HG02884 (cell line): ENCODE data around the gene GORASP2.
"Not testable (repeated sequence)": the region's sequence is repeated elsewhere in the genome, so short reads cannot be mapped to it uniquely, and the experiment has no call there.

Experiments used
- ATAC-seq: cut with Tn5 transposase; IDR thresholded peaks from one replicate; pipeline ENCODE4 v1.9.1; 2021; ENCODE audit warnings: mild to moderate bottlenecking, moderate library complexity; ENCODE audit not compliant: unreplicated experiment

The GORASP2 gene

DNA sequence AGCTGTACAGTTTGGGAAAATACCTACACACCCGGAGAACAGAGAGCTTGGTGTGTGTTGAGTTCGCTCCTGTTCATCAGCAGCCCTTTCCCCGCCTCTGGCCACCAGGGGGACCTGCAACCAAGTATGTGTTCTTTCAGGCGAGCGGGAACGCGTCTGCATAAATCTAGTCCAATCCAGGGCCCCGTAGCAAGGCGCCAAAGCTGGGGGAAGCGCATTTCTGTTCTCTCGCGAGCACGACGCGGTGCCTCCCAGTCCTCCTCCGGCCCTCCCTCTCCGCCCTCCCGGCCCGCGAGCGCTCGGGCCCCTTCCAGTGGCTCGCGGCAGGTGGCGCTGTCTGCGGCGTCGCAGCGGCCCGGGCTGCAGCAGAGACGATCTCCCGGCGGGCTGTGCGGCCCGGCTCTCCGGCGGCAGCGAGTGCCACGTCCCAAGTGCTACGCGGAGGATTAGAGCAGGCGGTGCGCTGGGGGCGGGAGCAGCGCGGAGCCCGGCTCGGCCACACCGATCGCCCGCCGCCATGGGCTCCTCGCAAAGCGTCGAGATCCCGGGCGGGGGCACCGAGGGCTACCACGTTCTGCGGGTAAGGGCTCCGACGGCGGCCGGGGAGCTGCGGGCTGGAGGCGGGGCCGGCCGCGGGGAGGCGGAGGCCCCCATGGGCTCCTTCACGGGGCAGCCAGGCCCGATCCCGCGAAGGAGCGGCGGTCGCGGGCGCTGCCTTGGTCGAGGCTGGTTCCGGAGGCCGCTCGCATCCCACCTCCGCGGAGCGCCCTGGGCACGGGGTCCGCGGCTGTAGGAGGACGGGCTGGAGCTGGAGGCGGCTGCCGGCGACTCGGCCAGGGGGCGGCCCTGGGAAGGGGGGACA is at the start of gene GORASP2:
Gene GORASP2 (plus strand): TSS at position 430 of the 862 bp plus-strand sequence. CDS start 88 bp downstream, at position 518.
- ATAC-seq = peak; percentile 93

DNA sequence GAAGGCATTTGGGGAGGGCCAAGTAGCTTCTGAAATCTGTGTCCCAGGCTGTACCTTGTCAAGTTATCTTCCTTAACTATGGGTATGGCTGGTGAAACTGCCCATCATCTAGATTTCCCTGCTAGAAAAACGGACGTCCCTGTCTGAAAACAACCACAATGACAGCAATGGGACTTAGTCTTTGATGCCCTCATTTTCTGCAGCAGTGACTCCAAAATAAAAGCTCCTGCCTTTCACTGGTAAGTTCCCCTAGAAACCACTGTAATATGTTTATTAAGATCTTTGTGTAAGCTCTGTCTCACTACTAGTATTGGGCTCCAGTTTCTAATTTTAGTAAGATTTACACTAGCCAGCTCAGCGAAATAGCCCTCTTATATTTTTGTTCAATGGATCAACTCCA is 47.2 kb upstream of the GORASP2 start:
- ATAC-seq = no peak

DNA sequence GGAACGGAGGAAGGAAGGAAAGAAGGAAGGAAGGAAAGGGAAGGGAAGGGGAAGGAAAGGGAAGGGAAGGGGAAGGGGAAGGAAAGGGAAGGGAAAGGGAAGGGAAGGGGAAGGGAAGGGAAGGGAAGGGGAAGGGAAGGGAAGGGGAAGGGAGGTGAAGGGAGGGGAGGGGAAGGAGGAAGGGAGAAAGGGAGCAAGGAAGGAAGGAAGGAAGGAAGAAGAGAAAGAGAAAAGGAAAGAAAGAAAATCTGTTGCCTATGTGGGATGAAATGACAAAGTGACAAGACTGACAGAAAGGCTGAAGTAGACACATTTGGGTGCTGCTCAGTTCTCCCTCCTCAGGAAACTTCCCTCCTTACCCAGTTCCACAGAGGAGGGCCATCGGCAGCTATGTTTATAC is 46.3 kb upstream of the GORASP2 start:
- no peak for ATAC-seq

DNA sequence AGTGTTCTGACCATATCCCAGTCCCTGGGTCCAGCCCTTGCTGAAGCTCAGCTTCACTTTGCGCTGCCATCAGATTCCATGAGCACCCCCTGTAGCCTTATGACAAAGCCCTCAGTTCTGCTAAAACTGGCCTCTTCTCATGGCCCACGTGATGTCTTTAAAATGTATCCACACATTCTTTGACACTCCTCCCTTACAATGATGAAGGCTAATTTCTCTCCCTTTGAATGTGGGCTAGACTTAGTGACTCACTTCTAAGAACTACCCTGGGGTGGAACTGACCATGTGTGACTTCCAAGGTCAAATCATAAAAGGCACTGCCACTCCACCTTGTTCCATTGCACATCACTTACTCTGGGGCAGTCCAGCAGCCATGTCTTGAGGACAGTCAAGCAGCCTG is 45.4 kb upstream of the GORASP2 start:
- no peak for ATAC-seq

DNA sequence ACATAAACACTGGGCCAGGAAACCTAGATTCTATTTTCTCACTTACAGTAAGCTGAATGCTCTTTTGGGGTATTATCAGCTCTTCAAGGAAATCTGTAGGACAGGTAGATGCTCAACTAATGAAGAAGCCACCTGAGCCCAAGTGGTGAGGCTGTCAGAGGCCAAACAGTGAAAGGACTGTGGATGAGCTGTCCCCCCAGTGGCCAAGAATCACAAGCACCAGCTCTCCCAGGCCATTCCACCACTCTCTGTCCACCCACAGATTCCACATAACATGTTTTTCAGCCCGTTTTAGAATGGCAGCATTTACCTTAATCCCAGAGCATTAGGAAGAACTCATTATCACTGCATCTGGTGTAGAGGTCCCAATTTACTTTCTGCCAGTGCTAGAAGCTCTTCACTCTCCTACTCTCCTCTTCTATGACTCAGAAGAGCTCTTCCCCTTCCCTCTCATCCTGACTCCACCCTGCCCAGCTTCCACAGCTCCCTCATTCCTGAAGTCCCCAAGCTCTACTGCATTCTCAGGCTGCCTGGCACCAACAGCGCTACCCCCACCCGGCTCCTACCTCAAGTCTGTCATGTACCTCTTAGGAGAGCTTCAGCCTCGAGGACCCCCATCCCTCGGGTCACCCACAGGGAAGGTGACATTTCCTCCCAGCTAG is 43.8 kb upstream of the GORASP2 start:
- ATAC-seq = no peak

DNA sequence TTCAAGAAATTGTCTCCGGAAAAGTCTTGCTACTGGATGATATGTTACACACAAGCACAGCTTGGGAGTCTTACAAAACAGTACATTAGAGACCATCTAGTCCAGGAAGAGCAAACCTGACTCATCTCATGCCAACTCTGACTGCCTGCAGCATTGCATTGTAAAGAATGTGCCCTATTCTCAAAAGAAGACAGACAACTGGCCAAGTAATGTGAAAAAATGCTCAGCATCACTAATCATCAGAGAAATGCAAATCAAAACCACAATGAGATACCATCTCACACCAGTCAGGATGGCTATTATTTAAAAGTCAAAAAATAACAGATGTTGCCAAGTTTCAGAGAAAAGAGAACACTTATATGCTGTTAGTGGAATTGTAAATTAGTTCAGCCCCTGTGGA is 42.7 kb upstream of the GORASP2 start:
- ATAC-seq = no peak

DNA sequence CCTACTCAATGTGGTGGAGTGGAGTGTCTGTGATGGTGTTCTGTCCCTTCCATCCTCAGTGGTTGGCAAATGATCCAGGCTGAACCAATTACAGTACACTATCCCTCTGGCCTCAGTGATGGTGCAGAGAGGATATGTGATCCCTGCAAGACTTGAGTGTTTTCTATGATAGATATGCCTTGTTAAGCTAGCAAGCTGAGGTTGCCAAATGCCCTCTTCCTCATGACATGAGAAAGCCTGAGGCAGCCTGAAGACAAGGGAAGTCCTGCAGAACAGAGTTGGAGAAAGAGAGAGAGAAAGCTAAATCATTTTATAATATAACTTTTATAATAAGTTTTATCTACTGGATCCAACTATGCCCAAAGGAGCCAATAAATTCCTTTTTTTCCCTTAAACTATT is 41.6 kb upstream of the GORASP2 start:
- no peak for ATAC-seq

DNA sequence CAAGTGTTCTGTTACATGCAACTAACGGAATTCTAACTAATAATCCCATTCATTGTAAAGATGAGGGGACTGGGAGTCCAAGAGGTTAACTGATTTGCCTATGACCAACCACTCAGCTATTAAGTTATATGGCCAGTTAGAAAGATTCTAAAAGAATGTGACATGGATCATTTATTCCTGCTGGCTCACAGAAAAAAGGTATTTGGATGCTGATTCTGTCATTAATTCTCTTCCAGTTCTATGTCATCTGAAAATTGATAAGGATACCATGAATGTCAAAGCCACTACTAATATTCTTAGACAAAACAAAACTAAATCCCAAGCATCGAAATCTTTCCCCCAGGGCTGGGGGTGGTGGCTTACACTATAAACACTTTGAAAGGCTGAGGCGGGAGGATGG is 41.2 kb upstream of the GORASP2 start:
- no peak for ATAC-seq

DNA sequence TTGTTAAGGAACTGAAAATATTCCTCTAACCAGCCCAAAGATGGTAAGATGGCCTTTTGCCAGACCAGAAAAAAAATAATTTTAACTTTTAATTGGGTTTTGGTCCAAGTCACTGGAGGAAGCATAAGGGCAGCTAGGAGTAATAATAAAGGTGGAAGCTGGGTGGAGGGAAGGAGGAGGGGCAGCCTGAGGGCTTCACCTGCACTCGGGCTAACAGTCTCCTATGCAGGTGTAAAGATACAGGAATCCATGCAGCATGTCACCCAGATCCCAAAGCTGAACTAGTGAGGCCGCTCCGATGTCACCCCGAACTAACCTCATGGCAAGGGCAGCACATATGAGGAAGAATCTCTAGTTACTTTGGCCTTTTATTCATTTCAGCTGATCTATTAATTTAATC is 37.2 kb upstream of the GORASP2 start:
- ATAC-seq = no peak

DNA sequence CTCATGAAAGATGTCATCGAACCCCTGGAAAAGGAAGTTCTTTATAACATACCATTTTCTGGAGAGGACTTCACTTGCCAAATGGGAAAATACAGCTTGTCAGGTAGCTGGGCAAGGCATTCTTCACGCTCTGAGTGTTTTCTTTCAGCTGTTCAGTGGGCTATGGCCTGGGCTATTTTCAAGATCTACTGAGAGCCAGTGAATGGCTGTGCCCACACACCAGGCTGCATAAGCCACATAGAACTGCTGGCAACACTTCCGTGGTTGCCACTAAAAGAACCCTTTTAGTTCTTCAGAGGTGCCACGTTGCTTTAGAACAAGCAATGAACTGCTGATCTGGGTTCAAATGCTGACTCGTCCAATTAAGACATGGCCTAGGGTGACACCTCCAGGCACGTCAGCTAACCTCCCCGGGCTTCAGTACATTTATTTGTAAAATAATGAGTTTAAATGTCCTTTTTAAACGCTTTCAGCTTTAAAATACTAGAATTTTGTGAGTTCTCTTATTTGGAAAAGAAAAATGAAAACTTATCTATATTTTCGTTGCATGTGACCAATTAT is 36.6 kb upstream of the GORASP2 start:
- ATAC-seq = no peak

DNA sequence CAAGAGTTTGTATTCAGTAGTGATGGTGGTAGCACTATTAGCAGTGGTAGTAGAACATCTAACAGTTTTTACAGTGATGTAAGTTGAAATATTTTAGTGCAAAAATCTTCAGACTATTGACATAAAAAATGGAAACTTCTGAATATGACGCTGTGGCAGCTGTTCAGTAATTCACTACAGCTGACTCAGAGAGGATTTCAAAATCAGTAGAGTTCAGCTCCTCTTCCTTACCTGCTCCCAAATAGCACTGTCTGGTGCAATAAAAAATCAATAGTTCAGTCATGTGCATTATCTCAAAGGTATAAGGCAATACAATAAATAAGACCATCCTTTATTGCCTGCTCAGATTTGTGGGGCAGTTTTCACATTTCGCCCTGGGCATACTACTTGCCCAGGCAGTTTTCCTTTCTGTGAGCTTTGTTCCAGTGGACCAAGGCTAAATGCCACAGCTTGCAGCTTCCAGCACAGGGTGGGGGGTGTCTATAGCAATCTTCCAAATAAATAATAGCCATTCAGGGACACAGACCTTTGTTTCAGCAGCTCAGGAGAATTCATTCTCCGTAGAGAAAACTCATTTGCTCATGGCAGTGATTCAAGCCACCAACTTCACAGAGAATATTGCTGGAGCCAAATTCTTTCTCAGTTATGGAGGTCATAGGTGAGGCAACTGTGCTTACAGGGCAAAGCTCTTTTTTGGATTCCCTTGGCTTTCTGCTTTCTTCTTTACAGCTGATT is 33.9 kb upstream of the GORASP2 start:
- no peak for ATAC-seq

DNA sequence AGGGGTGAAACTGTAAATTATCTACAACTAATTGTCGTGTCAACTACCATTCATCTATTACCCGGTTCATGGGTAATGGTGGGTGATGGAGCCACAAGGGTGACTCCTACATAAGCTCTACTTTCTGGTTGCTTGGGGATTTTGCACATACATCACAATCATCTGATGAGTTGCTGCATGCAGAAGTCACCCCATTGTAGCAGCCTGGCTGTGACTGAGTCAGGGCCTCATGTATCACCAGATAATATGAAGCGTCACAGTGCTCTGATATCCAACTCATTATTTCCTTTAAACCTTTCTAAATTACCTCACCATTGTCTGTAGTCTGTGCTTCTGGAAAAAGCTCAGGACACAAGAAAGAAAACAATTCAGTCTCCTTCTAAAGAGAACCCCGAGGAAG is 32.4 kb upstream of the GORASP2 start:
- no peak for ATAC-seq

DNA sequence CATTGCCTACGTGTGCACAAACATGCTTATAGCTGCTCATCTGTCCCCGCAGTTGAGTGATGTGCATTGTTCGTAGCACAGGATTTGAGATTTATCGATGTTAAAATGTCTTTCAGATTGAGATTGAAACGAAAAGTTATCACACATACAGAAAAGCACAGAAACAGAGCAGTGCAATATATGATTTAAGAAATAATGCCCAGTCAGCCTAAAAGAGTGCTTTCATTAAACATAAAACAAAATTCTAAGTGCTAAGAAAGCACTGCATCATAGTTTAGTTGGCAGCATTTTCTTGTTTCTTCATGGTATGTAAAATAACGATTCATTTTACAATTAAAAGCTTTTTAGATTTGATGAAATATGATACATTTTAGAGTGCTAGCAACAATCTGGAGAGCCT is 31.9 kb upstream of the GORASP2 start:
- ATAC-seq = no peak

DNA sequence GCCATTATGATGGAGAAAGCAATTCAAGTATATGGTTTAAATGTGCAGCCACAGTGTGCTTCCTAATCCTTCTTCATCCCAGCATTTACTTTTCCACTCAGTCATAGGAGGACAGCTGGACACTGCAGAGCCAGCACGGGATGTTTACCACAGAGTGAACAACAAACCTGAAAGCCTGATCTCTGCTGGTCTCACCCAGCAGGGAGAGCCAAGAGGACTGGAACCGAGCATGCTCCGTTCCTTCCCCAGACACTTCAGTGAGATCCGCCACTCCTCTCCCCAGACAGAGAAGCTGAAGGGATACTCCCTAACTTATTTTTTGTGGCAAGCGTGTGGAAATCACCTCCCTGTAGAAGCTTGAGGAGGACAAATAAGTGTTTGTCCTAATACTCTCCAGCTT is 23.2 kb upstream of the GORASP2 start:
- ATAC-seq = no peak

DNA sequence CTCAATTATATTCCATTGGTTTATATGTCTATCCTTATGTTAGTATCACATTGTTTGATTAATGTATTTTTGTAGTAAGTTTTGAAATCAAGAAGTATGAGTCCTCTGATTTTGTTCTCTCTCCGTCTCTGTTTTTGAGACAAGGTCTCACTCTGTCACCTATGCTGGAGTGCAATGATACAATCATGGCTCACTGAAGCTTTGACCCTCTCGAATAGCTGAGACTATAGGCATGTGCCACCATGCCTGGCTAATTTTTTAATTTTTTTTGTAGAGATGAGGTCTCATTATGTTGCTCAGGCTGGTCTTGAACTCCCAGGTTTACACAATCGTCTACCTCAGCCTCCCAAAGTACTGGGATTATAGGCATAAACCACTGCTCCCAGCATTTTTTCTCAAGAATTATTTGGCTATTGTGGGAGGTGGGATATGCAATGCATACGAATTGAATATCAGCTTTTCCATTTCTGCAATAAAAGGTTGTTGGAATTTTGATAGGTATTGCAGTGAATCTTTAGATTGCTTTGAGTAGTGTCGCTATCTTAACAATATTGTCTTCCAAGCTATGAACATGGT is 17.7 kb upstream of the GORASP2 start:
- no peak for ATAC-seq

DNA sequence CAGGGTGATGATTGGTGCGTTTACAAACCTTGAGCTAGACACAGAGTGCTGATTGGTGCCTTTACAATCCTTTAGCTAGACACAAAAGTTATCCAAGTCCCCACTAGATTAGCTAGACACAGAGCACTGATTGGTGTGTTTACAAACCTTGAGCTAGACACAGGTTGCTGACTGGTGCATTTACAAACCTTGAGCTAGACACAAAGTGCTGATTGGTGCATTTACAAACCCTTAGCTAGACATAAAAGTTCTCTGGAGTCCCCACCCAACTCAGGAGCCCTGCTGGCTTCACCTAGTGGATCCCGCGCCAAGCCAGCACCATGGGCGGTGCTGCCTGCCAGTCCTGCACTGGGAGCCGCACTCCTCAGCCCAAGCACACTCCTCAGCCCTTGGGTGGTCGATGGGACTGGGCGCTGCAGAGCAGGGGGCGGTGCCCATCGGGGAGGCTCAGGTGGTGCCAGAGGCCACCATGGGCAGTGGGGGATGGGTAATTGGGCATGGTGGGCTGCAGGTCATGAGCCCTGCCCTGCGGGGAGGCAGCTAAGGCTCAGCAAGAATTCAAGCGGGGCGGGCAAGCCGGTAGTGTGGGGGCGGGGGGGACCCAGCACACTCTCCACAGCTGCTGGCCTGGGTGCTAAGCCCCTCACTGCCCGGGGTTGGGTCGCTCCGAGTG is 13.9 kb upstream of the GORASP2 start:
- not testable (repeated sequence) for ATAC-seq

DNA sequence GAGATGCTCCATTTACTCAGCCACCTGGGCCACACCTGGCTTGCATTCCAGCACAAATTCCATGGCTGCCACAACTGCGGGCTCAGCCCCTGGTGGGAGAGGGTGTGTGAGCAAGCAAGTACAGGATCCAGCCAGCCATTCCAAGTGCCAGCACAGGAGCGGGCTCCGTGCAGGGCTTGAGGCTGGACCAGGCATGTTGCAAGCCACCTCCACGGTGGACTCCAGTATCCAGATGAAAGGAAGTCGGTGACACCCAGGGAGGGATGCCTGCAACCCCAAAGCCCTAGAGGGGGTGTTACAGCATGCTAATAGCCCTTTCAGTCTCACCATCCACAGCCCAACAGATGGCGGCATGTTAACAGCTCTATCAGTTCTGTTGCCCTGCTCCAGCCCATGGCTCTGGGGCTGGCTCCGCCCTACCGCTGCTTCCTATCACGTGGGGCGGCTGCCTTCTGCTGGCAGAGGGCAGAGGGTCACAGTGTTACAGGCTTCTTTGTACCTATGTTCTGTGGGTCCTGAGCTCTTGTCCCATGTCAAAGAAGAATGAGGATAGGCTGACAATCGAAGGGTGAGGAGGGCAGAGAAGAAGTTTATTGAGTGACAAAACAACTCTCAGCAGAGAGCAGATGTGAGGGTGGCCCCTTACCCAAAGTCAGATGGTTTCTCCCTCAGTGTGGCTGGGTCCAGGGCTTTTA is 11.7 kb upstream of the GORASP2 start:
- no peak for ATAC-seq

DNA sequence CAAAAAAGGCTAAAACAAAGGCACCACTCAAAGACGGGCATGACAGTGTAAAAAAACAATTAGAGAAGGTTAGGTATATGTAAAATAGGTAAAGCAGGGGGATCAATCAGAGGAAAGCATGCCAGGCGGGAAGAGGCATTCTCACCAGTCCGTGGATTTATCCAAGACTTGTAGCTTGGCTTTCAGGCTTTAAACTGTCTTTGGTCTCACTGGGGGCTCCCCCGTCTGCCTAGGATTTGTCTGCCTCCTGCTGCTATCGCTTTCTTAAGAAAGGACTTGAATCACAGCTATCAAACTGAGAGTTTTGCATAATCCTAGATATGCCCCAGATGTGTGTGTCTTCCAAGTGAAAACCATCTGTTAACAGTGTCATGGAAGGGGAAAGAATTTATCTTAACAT is 11.1 kb upstream of the GORASP2 start:
- ATAC-seq = no peak

DNA sequence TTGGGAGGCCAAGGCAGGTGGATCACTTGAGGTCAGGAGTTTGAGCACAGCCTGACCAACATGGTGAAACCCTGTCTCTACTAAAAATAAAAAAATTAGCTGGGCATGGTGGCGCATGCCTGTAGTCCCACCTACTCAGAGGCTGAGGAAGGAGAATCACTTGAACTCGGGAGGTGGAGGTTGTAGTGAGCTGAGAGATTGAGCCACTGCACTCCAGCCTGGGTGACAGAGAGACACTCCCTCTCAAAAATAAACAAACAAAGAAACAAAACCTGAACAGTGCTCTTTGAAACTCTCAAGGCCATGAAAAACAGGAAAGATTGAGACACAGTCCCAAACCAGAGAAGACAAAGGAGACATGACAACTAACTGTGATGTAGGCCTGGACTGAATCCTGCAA is 7.2 kb upstream of the GORASP2 start:
- not testable (repeated sequence) for ATAC-seq
